ENCODE data around the gene TMEM150B. TPM values are rescaled to one million over a fixed set of nuclear protein-coding genes. Genes with fewer than 3 reads are reported as not detected.

The TMEM150B gene
- total and polyA plus RNA-seq, 2 of the 13 experiments (the other 11 are each of a cell fraction or from before 2014, with no cell fraction given): 1.3 to 1.8 TPM

- no peak for TF ChIP-seq IRX3 (CRISPR knock-in tag; IDR thresholded peaks at IDR 0.05; ENCODE audit: borderline replicate concordance, low read depth)
- TF ChIP-seq TP53 (CRISPR knock-in tag; conservative IDR thresholded peaks at IDR 0.05): no peak
- TF ChIP-seq BCLAF1 (IDR thresholded peaks at IDR 0.05): no peak
- TF ChIP-seq ZSCAN29 (CRISPR knock-in tag; conservative IDR thresholded peaks at IDR 0.05): no peak
- TF ChIP-seq HNF4A (CRISPR knock-in tag; IDR thresholded peaks at IDR 0.05): peak; percentile 26; the same call in 1 of the 2 replicates
- no peak for TF ChIP-seq MLX (CRISPR knock-in tag; IDR thresholded peaks at IDR 0.05)
- no peak for TF ChIP-seq SCMH1 (CRISPR knock-in tag; IDR thresholded peaks at IDR 0.05; ENCODE audit: borderline replicate concordance)
- TF ChIP-seq CBX2 (IDR thresholded peaks at IDR 0.05; ENCODE audit: low read depth, low read length): no peak
- no peak for TF ChIP-seq CBX2 (CRISPR knock-in tag; IDR thresholded peaks at IDR 0.05; ENCODE audit: low read depth)
- TF ChIP-seq SOX13 (IDR thresholded peaks at IDR 0.05): no peak
- TF ChIP-seq SOX13 (CRISPR knock-in tag; conservative IDR thresholded peaks at IDR 0.05 in 1 of 2, IDR thresholded peaks at IDR 0.05 in 1 of 2): no peak
- 0 out of 2 replicates have a peak, but pooled peaks have one; percentile 11 for TF ChIP-seq ELF3 (CRISPR knock-in tag; IDR thresholded peaks at IDR 0.05)
- TF ChIP-seq ZBTB37 (CRISPR knock-in tag; IDR thresholded peaks at IDR 0.05): no peak
- peak; percentile 59 to 66 for TF ChIP-seq HMGXB4 (CRISPR knock-in tag; IDR thresholded peaks at IDR 0.05; ENCODE audit: borderline replicate concordance in 1 of 2, low read depth in 1 of 2)
- TF ChIP-seq IKZF1 (IDR thresholded peaks at IDR 0.05): no peak
- no peak for TF ChIP-seq KDM1A (CRISPR knock-in tag; IDR thresholded peaks at IDR 0.05)
- peak; percentile 93 for TF ChIP-seq ZBTB7A (CRISPR knock-in tag; IDR thresholded peaks at IDR 0.05)
- TF ChIP-seq PHF20 (CRISPR knock-in tag; IDR thresholded peaks at IDR 0.05): no peak
- 0 out of 2 replicates have a peak, but pooled peaks have one; percentile 61 for TF ChIP-seq KDM2A (CRISPR knock-in tag; IDR thresholded peaks at IDR 0.05; ENCODE audit: borderline replicate concordance, low read depth)
- no peak for TF ChIP-seq SNAPC2 (CRISPR knock-in tag; IDR thresholded peaks at IDR 0.05)
- peak; percentile 38; the same call in 1 of the 2 replicates for TF ChIP-seq SP4 (CRISPR knock-in tag; IDR thresholded peaks at IDR 0.05)
Measured at GRCh38 chr19:55301459-55302317, 23.5 kb downstream of the TMEM150B start (continued).

Data from HepG2 (cell line).